Lower lobe of right lung (tissue), 2 donors: ENCODE results near the gene FXYD2. TPM values are rescaled to one million over a fixed set of nuclear protein-coding genes. Genes with fewer than 3 reads are reported as not detected.

ENCODE experiments used
- ATAC-seq, 2 donors: fragments of 200-7000 bp; cut with Tn5 transposase; one replicate each; pipeline ENCODE4 v1.9.1; 2020 to 2022; ENCODE audit warnings: mild to moderate bottlenecking in 2 of 2, moderate library complexity in 2 of 2
- DNase-seq: peaks from one replicate; pipeline ENCODE4 v3.0.0-alpha.2; 2020
- H3K27ac ChIP-seq: fragments of 200-600 bp; one replicate; pipeline ENCODE4 v1.8.0; 2022
- H3K27me3 ChIP-seq: fragments of 200-600 bp; one replicate; pipeline ENCODE4 v1.8.0; 2022; ENCODE audit warnings: low read depth
- H3K36me3 ChIP-seq: fragments of 200-600 bp; one replicate; pipeline ENCODE4 v1.8.0; 2022; ENCODE audit warnings: mild to moderate bottlenecking
- H3K4me1 ChIP-seq: fragments of 200-600 bp; one replicate; pipeline ENCODE4 v1.8.0; 2022
- H3K4me3 ChIP-seq: fragments of 200-600 bp; one replicate; pipeline ENCODE4 v1.8.0; 2022; ENCODE audit warnings: mild to moderate bottlenecking
- H3K9me3 ChIP-seq: fragments of 200-600 bp; one replicate; pipeline ENCODE4 v1.8.0; 2022
- intact Hi-C: fragments of 100-400 bp; cut with DNase I; formaldehyde crosslinking; loops from one replicate; pipeline ENCODE4 v1.11.0; 2022
- total RNA-seq: library from RNA; stranded (reverse); fragmentation: NEBNext Ultra II Directional; extraction: Animal tissue kit (Norgen Biotek cat#: 25700); gene quantifications from one replicate; pipeline ENCODE4 v1.2.1, GENCODE V29; 2021
- TF ChIP-seq, protein P1 (sequence below): fragments of 200-600 bp; IDR thresholded peaks from one replicate; pipeline ENCODE4 v1.8.0; 2022; ENCODE audit warnings: antibody characterized with exemption, mild to moderate bottlenecking
- donor health status: DM: no; HTN: yes; CAD: no; lungs with severe emphysema.

The FXYD2 gene
- total RNA-seq, 1 donor from 2014 or later = 2.8 TPM

DNA sequence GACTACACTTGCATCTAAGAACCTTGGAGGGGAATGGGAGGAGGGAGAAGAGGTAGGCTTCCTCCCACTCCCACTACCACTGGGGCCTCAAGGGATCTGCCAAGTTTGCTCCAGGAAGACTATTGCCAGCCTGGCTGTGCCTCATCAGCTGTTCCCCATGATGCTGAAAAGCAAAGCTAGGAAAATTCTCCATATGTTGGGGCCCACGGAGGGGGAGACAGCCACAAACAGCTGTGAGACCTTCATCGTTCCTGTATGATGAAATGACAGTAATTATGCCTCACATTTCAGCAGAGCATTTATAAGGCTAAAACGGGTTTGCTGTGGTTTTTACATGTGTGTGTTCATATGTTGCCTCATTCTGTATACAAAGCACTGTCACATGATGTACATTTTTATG lies 34.3 kb downstream of the FXYD2 start:
- Histone ChIP-seq H3K27ac (no peak overlapping the region), H3K36me3 (no peaks in the 10 kb centered on the region), H3K27me3 (peaks cover 27% of the 10 kb centered on the region), H3K9me3 (no peaks in the 10 kb centered on the region), H3K4me3 (no peak overlapping the region), H3K4me1 (no peaks in the 10 kb centered on the region)
- DNase-seq (no peak), ATAC-seq (no peak)
- TF ChIP-seq, protein P1, sequence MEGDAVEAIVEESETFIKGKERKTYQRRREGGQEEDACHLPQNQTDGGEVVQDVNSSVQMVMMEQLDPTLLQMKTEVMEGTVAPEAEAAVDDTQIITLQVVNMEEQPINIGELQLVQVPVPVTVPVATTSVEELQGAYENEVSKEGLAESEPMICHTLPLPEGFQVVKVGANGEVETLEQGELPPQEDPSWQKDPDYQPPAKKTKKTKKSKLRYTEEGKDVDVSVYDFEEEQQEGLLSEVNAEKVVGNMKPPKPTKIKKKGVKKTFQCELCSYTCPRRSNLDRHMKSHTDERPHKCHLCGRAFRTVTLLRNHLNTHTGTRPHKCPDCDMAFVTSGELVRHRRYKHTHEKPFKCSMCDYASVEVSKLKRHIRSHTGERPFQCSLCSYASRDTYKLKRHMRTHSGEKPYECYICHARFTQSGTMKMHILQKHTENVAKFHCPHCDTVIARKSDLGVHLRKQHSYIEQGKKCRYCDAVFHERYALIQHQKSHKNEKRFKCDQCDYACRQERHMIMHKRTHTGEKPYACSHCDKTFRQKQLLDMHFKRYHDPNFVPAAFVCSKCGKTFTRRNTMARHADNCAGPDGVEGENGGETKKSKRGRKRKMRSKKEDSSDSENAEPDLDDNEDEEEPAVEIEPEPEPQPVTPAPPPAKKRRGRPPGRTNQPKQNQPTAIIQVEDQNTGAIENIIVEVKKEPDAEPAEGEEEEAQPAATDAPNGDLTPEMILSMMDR = no peak
- intact Hi-C loops = no loop called here

DNA sequence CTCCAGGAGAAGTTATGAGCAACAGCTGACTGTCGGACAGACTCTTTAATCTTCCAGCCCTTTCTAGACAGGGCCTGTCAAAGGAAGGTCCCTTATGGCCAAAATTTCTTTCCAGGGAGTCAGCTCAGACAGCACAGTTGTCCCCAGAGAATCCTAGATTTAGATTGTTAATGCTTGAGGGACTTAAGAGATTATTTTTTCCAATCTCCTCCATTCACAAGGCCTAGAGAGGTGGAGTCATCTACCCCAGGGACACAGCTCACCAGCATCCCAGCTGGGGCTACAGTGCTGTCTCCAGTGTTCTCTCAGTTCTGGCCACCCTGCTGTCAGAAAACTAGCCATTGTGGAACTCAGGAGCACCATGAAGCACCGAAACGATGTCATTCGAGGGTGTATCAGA lies 35.3 kb downstream of the FXYD2 start:
- ATAC-seq = no peak

DNA sequence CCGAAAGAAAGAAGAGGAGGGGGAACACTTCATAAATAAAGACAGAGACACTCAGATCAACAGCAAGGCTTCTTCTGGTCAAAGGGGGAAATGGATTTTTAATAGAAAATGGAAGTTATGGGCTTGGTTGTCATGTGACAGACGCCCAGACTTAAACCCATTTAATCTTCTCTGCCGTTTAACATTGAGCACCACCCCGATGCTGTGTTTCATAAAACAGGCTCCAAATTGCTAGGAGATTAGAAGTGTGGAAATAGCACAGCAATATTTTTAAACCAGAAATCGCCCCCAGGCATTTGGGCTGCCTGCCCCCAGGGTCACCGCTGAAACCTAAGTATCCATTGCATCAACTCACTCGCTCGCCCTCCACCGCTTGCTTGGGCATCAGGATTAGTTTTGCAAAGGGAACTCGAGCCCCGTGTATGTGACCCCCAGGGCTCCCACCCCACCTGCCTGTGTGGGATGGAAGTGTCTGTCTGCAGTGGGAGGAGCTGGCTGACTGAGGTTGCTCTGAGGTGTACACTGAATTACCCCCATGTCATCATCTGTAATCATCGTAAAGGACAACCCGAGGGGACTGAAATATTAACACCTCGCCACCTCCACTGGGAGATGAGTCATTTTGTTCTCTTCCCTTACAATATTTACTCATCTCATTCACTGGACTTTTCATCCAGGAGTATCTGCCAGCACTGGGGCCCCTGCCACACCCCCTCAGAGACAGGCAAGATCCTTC lies 38.2 kb downstream of the FXYD2 start:
- no peaks in the 10 kb centered on the region for H3K9me3 ChIP-seq
- DNase-seq (no peak), ATAC-seq (no peak)
- intact Hi-C loops = no loop called here
- no peak overlapping the region for H3K27ac ChIP-seq
- TF ChIP-seq, protein P1 = no peak
- H3K36me3 ChIP-seq = no peaks in the 10 kb centered on the region
- H3K4me1 ChIP-seq = no peaks in the 10 kb centered on the region
- peaks cover 8% of the 10 kb centered on the region for H3K27me3 ChIP-seq
- H3K4me3 ChIP-seq = no peak overlapping the region

More for the DNA sequence above, 35.3 kb downstream of the FXYD2 start:
- TF ChIP-seq, protein P1 = no peak
- no peaks in the 10 kb centered on the region for H3K9me3 ChIP-seq
- no peaks in the 10 kb centered on the region for H3K36me3 ChIP-seq
- no peak overlapping the region for H3K4me3 ChIP-seq
- no peak overlapping the region for H3K27ac ChIP-seq
- no peaks in the 10 kb centered on the region for H3K4me1 ChIP-seq
- no peak for DNase-seq
- intact Hi-C loops = no loop called here
- H3K27me3 ChIP-seq = peaks cover 17% of the 10 kb centered on the region

GRCh38 chr11:117782101-117782500 lies 42.4 kb downstream of the FXYD2 start:
- Histone ChIP-seq H3K27ac (no peak overlapping the region), H3K9me3 (no peaks in the 10 kb centered on the region), H3K4me3 (no peak overlapping the region), H3K4me1 (no peaks in the 10 kb centered on the region), H3K36me3 (no peaks in the 10 kb centered on the region), H3K27me3 (peaks cover 8% of the 10 kb centered on the region)
- TF ChIP-seq, protein P1 = no peak
- no peak for ATAC-seq
- intact Hi-C loops = no loop called here
- DNase-seq = peak; percentile 6

- TF ChIP-seq, protein P1 = no peak
- H3K4me1 ChIP-seq = no peaks in the 10 kb centered on the region
- H3K36me3 ChIP-seq = no peaks in the 10 kb centered on the region
- H3K9me3 ChIP-seq = no peaks in the 10 kb centered on the region
- no peak for ATAC-seq
- peaks cover 4% of the 10 kb centered on the region for H3K27me3 ChIP-seq
- peak; percentile 6 for DNase-seq
- H3K27ac ChIP-seq = no peak overlapping the region
- no peak overlapping the region for H3K4me3 ChIP-seq
- intact Hi-C loops = no loop called here
Observed at GRCh38 chr11:117781627-117782026, 42.9 kb downstream of the FXYD2 start.
